PC-9 (cell line): Measurements from ENCODE around the gene CNIH3.

ENCODE experiments used
- EZH2 ChIP-seq: fragments of 200-600 bp; sonication (generic); IDR thresholded peaks from 2 replicates; pipeline ENCODE4 v1.8.0; 2017; ENCODE audit warnings: antibody characterized with exemption, low read depth
- TF ChIP-seq, protein P1 (sequence below): fragments of 200-600 bp; sonication (generic); conservative IDR thresholded peaks from 2 replicates; pipeline ENCODE4 v1.6.1; 2017; ENCODE audit warnings: mixed run types, antibody characterized with exemption, mild to moderate bottlenecking, moderate library complexity

DNA sequence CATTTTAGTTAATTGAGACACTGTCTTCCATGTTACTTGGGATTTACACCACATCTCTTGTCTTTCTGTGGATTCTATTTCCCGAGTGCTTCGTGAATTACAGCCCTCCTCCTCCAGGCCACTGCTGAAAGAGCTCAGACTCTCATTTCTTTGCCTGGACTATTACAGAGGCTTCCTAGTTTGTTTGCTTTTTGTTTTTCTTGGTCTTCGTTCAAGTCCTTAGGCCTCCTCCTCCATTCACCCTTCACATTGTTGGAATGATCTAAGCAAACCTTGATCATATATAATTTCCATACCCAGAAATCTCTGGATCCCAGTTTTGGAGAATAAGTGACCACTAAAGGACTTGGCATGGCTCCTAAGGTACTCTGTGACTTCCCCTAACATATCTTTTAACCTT is 94.1 kb downstream of the CNIH3 start:
- TF ChIP-seq, protein P1, sequence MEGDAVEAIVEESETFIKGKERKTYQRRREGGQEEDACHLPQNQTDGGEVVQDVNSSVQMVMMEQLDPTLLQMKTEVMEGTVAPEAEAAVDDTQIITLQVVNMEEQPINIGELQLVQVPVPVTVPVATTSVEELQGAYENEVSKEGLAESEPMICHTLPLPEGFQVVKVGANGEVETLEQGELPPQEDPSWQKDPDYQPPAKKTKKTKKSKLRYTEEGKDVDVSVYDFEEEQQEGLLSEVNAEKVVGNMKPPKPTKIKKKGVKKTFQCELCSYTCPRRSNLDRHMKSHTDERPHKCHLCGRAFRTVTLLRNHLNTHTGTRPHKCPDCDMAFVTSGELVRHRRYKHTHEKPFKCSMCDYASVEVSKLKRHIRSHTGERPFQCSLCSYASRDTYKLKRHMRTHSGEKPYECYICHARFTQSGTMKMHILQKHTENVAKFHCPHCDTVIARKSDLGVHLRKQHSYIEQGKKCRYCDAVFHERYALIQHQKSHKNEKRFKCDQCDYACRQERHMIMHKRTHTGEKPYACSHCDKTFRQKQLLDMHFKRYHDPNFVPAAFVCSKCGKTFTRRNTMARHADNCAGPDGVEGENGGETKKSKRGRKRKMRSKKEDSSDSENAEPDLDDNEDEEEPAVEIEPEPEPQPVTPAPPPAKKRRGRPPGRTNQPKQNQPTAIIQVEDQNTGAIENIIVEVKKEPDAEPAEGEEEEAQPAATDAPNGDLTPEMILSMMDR: no peak
- no peak for TF ChIP-seq EZH2
